Neural crest cell (in vitro differentiated cells): ENCODE data around the gene CSRNP3. TPM values are rescaled to one million over a fixed set of nuclear protein-coding genes. Genes with fewer than 3 reads are reported as not detected.

Experiments used
- DNase-seq: peaks from one replicate; pipeline ENCODE4 v3.0.0; 2021; ENCODE audit warnings: low read depth, mixed read lengths, low spot score
- H3K27ac Mint-ChIP-seq: one replicate; pipeline ENCODE4 v1.8.0; 2021; ENCODE audit warnings: mild to moderate bottlenecking, mixed read lengths; ENCODE audit not compliant: unreplicated experiment
- H3K27me3 Mint-ChIP-seq: 2 replicates; pipeline ENCODE4 v1.8.0; 2021; ENCODE audit warnings: low read depth, mild to moderate bottlenecking, mixed read lengths
- H3K36me3 Mint-ChIP-seq: 2 replicates; pipeline ENCODE4 v1.8.0; 2021; ENCODE audit warnings: low read depth, mild to moderate bottlenecking, mixed read lengths
- H3K4me1 Mint-ChIP-seq: 2 replicates; pipeline ENCODE4 v1.8.0; 2021; ENCODE audit warnings: mixed read lengths
- H3K4me3 Mint-ChIP-seq: one replicate; pipeline ENCODE4 v1.8.0; 2021; ENCODE audit warnings: mild to moderate bottlenecking, mixed read lengths
- H3K9me3 Mint-ChIP-seq: 2 replicates; pipeline ENCODE4 v1.8.0; 2021; ENCODE audit warnings: mixed read lengths
- total RNA-seq: library from RNA; stranded (reverse); gene quantifications from 2 replicates; pipeline ENCODE4 v1.2.1, GENCODE V29; 2021
- TF ChIP-seq, protein P1 (sequence below): fragments of 200-600 bp; sonication (generic); conservative IDR thresholded peaks from 2 replicates; pipeline ENCODE4 v1.5.0; 2021; ENCODE audit warnings: antibody characterized with exemption, mild to moderate bottlenecking

CSRNP3 gene
- total RNA-seq, 1 donor from 2014 or later = 28.4 TPM

DNA sequence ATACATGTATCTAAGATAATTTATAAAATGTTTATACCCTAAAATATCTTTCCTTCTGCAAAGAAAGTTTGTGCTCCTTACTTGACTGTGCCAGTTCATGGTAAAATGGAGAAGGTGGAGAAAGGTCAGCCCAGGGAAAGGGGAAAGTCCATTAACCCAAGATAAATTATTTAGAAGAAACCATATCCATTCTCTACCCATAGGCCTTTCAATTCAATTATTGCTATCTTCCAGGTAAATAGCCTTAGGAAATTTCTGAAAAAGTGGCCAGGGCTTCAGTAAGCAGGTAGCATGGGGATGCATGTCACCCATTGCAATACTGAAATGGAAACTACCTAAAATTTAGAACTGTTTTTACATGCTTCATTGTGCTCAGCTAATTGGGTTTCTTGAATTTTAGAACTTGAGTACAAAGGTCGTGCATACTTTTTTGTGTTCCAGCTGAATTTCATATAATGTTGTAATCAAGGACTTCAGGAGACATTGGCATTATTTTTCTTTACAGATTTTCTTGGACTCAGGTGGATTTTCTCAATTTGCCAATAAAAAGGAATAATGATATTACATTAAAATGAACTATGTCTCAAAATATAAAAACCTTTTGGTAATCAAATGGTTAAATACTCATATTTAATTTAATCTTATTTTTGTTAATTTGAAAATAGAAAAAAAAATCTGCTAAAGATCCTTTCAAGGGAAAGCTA is 124.9 kb downstream of the CSRNP3 start:
- no peaks in the 10 kb centered on the region for H3K27me3 Mint-ChIP-seq
- DNase-seq = no peak
- TF ChIP-seq, protein P1, sequence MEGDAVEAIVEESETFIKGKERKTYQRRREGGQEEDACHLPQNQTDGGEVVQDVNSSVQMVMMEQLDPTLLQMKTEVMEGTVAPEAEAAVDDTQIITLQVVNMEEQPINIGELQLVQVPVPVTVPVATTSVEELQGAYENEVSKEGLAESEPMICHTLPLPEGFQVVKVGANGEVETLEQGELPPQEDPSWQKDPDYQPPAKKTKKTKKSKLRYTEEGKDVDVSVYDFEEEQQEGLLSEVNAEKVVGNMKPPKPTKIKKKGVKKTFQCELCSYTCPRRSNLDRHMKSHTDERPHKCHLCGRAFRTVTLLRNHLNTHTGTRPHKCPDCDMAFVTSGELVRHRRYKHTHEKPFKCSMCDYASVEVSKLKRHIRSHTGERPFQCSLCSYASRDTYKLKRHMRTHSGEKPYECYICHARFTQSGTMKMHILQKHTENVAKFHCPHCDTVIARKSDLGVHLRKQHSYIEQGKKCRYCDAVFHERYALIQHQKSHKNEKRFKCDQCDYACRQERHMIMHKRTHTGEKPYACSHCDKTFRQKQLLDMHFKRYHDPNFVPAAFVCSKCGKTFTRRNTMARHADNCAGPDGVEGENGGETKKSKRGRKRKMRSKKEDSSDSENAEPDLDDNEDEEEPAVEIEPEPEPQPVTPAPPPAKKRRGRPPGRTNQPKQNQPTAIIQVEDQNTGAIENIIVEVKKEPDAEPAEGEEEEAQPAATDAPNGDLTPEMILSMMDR = no peak
- no peaks in the 10 kb centered on the region for H3K4me1 Mint-ChIP-seq
- peaks cover 35% of the 10 kb centered on the region for H3K36me3 Mint-ChIP-seq
- no peak overlapping the region for H3K4me3 Mint-ChIP-seq
- peaks cover 4% of the 10 kb centered on the region for H3K9me3 Mint-ChIP-seq
- H3K27ac Mint-ChIP-seq = no peak overlapping the region

DNA sequence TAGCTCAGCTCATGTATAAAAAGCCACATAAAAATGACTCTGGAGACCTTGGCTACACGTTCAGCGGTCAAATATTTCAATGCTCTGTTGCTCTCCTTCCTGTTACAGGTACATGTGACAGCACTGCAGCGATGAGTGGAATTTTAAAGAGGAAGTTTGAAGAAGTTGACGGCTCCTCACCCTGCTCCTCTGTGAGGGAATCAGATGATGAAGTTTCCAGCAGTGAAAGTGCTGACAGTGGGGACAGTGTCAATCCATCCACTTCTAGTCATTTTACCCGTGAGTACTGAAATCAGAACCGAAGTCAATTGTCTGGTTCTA is 125.4 kb downstream of the CSRNP3 start:
- Mint-ChIP-seq H3K27ac (no peak overlapping the region), H3K9me3 (peaks cover 4% of the 10 kb centered on the region), H3K36me3 (peaks cover 35% of the 10 kb centered on the region), H3K4me1 (no peaks in the 10 kb centered on the region), H3K4me3 (no peak overlapping the region), H3K27me3 (no peaks in the 10 kb centered on the region)
- DNase-seq = no peak
- TF ChIP-seq, protein P1 = no peak

DNA sequence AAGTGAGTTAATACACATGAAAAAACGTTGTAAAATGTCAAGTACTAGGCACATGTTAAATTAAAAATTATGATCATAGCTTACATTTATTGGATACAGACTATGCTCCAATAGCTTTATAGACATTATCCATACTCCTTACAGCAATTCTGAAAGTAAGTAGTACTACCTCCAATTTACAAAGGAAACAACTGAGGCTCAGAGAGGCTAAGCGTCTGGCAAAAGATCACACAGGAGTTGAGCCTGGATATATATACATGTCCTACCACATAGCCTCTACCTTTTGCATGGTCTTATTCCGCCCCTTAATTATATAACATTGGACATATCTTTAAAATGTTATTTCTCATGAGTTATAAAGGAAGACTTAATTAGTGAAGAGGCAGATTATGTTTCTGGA is 127.3 kb downstream of the CSRNP3 start:
- no peaks in the 10 kb centered on the region for H3K27me3 Mint-ChIP-seq
- H3K4me1 Mint-ChIP-seq = peaks cover 3% of the 10 kb centered on the region
- no peak overlapping the region for H3K27ac Mint-ChIP-seq
- no peak for DNase-seq
- no peaks in the 10 kb centered on the region for H3K9me3 Mint-ChIP-seq
- peaks cover 28% of the 10 kb centered on the region for H3K36me3 Mint-ChIP-seq
- H3K4me3 Mint-ChIP-seq = no peak overlapping the region
- TF ChIP-seq, protein P1 = no peak

DNA sequence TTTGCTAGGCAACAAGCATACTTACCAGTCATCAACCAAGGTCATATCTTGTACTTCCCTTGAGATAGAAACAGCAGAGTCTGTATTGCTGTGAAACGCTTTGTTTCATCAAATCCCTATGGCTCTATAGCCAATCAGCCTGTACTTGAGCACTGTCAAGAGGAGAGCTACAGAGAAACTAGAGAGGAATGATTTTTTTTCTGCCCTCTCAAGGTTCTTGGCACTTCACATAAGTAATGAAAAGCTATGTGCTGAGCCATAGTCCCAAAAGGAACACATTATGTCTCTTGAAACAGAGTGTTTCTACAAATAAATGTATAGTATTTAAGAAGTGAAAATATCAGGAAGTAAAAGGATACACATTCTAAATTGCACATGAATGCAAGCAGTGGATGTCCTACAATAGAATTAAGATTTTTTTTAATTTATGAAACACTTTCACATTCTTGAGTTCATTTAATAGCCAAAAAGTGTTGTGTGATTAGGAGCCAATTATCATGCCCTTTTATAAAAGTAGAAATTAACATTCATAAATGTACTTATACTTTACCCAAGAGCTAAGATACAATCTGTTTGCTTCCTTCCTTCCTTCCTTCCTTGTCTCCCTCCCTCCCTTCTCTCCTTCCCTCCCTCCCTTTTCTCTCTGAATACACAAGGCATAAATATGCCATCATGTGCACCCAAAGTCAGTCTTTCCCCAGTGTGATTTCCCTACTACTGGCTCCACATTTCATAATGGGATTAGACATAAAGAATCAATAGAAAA is 131.8 kb downstream of the CSRNP3 start:
- no peaks in the 10 kb centered on the region for H3K9me3 Mint-ChIP-seq
- TF ChIP-seq, protein P1 = no peak
- H3K4me3 Mint-ChIP-seq = no peak overlapping the region
- peaks cover 12% of the 10 kb centered on the region for H3K4me1 Mint-ChIP-seq
- H3K27ac Mint-ChIP-seq = no peak overlapping the region
- peaks cover 41% of the 10 kb centered on the region for H3K36me3 Mint-ChIP-seq
- H3K27me3 Mint-ChIP-seq = no peaks in the 10 kb centered on the region
- no peak for DNase-seq

DNA sequence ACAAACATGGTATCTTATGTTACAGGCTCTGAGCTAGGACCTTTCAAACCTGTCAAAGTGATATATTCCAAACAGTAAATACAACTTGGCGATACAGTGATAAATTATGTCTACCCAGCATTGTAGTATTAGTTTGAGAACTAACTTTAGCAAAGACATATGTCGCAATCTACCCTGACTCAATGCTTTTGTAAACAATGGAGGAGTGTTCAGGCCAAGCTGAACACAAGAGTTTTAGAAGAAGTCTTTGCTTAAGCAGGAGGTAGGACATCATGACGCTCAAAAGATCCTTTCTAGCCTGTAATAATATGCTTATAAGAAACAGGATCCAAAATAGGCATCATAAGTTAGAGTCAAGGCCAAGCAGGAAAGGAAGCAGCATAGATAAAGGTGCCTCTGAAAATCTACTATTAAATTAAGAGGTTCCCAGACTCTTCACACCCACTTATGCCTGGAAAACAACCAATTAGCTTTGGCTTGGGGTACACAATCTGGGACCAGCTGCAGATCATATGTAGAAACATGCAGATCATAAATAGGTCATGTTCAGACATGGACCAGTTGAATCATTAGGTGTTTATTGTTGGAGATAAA is 132.5 kb downstream of the CSRNP3 start:
- H3K36me3 Mint-ChIP-seq = peaks cover 42% of the 10 kb centered on the region
- H3K27ac Mint-ChIP-seq = no peak overlapping the region
- DNase-seq = no peak
- H3K4me3 Mint-ChIP-seq = no peak overlapping the region
- H3K27me3 Mint-ChIP-seq = no peaks in the 10 kb centered on the region
- H3K9me3 Mint-ChIP-seq = no peaks in the 10 kb centered on the region
- H3K4me1 Mint-ChIP-seq = peaks cover 12% of the 10 kb centered on the region
- TF ChIP-seq, protein P1 = no peak
